ENCODE data around the gene PCCA.
"Not testable (repeated sequence)": the region's sequence is repeated elsewhere in the genome, so short reads cannot be mapped to it uniquely, and the experiment has no call there.

The PCCA gene

GRCh38 chr13:100141461-100141961, 52.6 kb downstream of the PCCA start:
- DNase-seq, result not testable (repeated sequence)

GRCh38 chr13:100146534-100146933, 57.6 kb downstream of the PCCA start:
- DNase-seq, result no peak

- DNase-seq, result no peak
These were observed 58.9 kb downstream of the PCCA start for GRCh38 chr13:100147825-100148224.

- no peak for DNase-seq
These were observed 59.5 kb downstream of the PCCA start for GRCh38 chr13:100148422-100148821.

GRCh38 chr13:100149389-100149788, 60.5 kb downstream of the PCCA start:
- no peak for DNase-seq

- DNase-seq, result not testable (repeated sequence)
These were observed 61.8 kb downstream of the PCCA start for GRCh38 chr13:100150711-100151110.

- no peak for DNase-seq
These were observed 66.0 kb downstream of the PCCA start for GRCh38 chr13:100154842-100155416.

- DNase-seq, result no peak
These were observed 67.9 kb downstream of the PCCA start for GRCh38 chr13:100156788-100157187.

GRCh38 chr13:100158569-100158968, 69.7 kb downstream of the PCCA start:
- DNase-seq, result no peak

- DNase-seq, result no peak
These were observed 70.7 kb downstream of the PCCA start for GRCh38 chr13:100159584-100159983.

GRCh38 chr13:100160450-100160849, 71.6 kb downstream of the PCCA start:
- DNase-seq, result no peak

GRCh38 chr13:100163375-100163774, 74.5 kb downstream of the PCCA start:
- no peak for DNase-seq

GRCh38 chr13:100173203-100173602, 84.3 kb downstream of the PCCA start:
- no peak for DNase-seq

- not testable (repeated sequence) for DNase-seq
These were observed 85.6 kb downstream of the PCCA start for GRCh38 chr13:100174455-100174854.

GRCh38 chr13:100175078-100175802, 86.3 kb downstream of the PCCA start:
- no peak for DNase-seq

- no peak for DNase-seq
These were observed 86.9 kb downstream of the PCCA start for GRCh38 chr13:100175803-100176182.

- DNase-seq, result no peak
These were observed 88.0 kb downstream of the PCCA start for GRCh38 chr13:100176801-100177400.

GRCh38 chr13:100178309-100178708, 89.4 kb downstream of the PCCA start:
- DNase-seq, result no peak

GRCh38 chr13:100179276-100179675, 90.4 kb downstream of the PCCA start:
- no peak for DNase-seq

- no peak for DNase-seq
These were observed 94.1 kb downstream of the PCCA start for GRCh38 chr13:100182900-100183490.

GRCh38 chr13:100184095-100184494, 95.2 kb downstream of the PCCA start:
- DNase-seq, result no peak

- DNase-seq, result no peak
These were observed 106.7 kb downstream of the PCCA start for GRCh38 chr13:100195568-100195967.

- DNase-seq, result no peak
These were observed 107.5 kb downstream of the PCCA start for GRCh38 chr13:100196375-100196774.

- DNase-seq, result no peak
These were observed 108.2 kb downstream of the PCCA start for GRCh38 chr13:100197116-100197515.
